ENCODE measurements around the gene LCE7A. TPM values are rescaled to one million over a fixed set of nuclear protein-coding genes. Genes with fewer than 3 reads are reported as not detected.

The LCE7A gene
- total and polyA plus RNA-seq, 10 of the 15 experiments (the other 5 are each of a cell fraction or from before 2014, with no cell fraction given), result not detected

- no peak for TF ChIP-seq TCF12 (IDR thresholded peaks at IDR 0.05; ENCODE audit: low read depth, low read length)
- no peak for TF ChIP-seq ZNF384 (IDR thresholded peaks at IDR 0.05; ENCODE audit: borderline replicate concordance, low read depth, low read length)
- TF ChIP-seq ZBED1 (IDR thresholded peaks at IDR 0.05; ENCODE audit: borderline replicate concordance), result no peak
- no peak for TF ChIP-seq HSF1 (IDR thresholded peaks at IDR 0.05; ENCODE audit: low read depth, low read length)
Measured at GRCh38 chr1:152858062-152858461, 1.7 kb upstream of the LCE7A start (continued).

GRCh38 chr1:152860129-152860528, 333 bp downstream of the LCE7A start:
- Histone ChIP-seq H3K4me1 (ENCODE audit: control insufficient read depth, insufficient read depth, low read length) (no peaks in the 10 kb centered on the region), H3K9me3 (replicated peaks; ENCODE audit: control insufficient read depth, insufficient read depth, low read length) (no peaks in the 10 kb centered on the region), H3K4me3 (no peak overlapping the region), H3K4me2 (ENCODE audit: control insufficient read depth, insufficient read depth) (no peak overlapping the region), H3K36me3 (ENCODE audit: control insufficient read depth in 2 of 2, insufficient read depth in 2 of 2, low read length in 1 of 2) (no peaks in the 10 kb centered on the region), H3K27me3 (replicated peaks in 1 of 2; ENCODE audit: control insufficient read depth in 2 of 2, insufficient read depth in 2 of 2, low read length in 1 of 2) (no peaks in the 10 kb centered on the region; a peak in 1 of 4 replicates), H3K9ac (ENCODE audit: control insufficient read depth, insufficient read depth, low read length) (no peak overlapping the region), H4K20me1 (ENCODE audit: control insufficient read depth, insufficient read depth) (no peaks in the 10 kb centered on the region), H3K27ac (ENCODE audit: control insufficient read depth, insufficient read depth) (no peak overlapping the region), H3K79me2 (ENCODE audit: control insufficient read depth, insufficient read depth, low read length) (no peaks in the 10 kb centered on the region), H2AFZ (ENCODE audit: control insufficient read depth, low read depth, low read length) (no peak overlapping the region)
- SMC1A ChIA-PET (ENCODE audit: uncharacterized antibody, unreplicated experiment), result interaction anchor here (0.6 to 1.5 kb wide), 2 partner anchors 10 to 467 kb away, joined by 3 to 4 read pairs; no protein-coding TSS in a partner anchor
- intact Hi-C loops (cut with micrococcal nuclease; ENCODE audit: unreplicated experiment) (no loop called here), in situ Hi-C loops (cut with MboI) (no loop called here)
- FAIRE-seq (no peak), ATAC-seq (no peak), DNase-seq (ENCODE audit: low read depth, low spot score) (no peak)
- CTCF ChIA-PET, result interaction anchor here (1.6 kb wide), 1 partner anchor 9 kb away, joined by 3 read pairs; no protein-coding TSS in a partner anchor
- 10% methylated on average over 3 of the region's 3 CpGs for WGBS (ENCODE audit: insufficient coverage, insufficient replicate concordance, low lambda C conversion rate, missing lambda C conversion rate)
- TF ChIP-seq BCL11A (IDR thresholded peaks at IDR 0.05; ENCODE audit: low read depth, low read length), result no peak
- TF ChIP-seq STAT1 (conservative IDR thresholded peaks at IDR 0.05), result no peak
- TF ChIP-seq ASH2L (IDR thresholded peaks at IDR 0.05; ENCODE audit: borderline replicate concordance, low read depth), result no peak
- no peak for TF ChIP-seq ZNF217 (IDR thresholded peaks at IDR 0.05)
- no peak for TF ChIP-seq POLR2A (IDR thresholded peaks at IDR 0.05; ENCODE audit: low read depth, low read length)
- no peak for TF ChIP-seq USF2 (IDR thresholded peaks at IDR 0.05; ENCODE audit: borderline replicate concordance, low read depth, low read length)
- no peak for TF ChIP-seq ZNF384 (IDR thresholded peaks at IDR 0.05; ENCODE audit: borderline replicate concordance, low read depth, low read length)
- TF ChIP-seq CEBPB (IDR thresholded peaks at IDR 0.05; ENCODE audit: borderline replicate concordance in 1 of 2, low read depth in 2 of 2, low read length in 2 of 2), result no peak
- TF ChIP-seq POU2F2 (IDR thresholded peaks at IDR 0.05; ENCODE audit: borderline replicate concordance, low read depth, low read length), result no peak
- no peak for TF ChIP-seq KDM1A (IDR thresholded peaks at IDR 0.05; ENCODE audit: borderline replicate concordance)
- no peak for TF ChIP-seq BHLHE40 (IDR thresholded peaks at IDR 0.05; ENCODE audit: borderline replicate concordance in 1 of 2, low read depth in 2 of 2, low read length in 1 of 2)
- no peak for TF ChIP-seq SREBF1 (IDR thresholded peaks at IDR 0.05; ENCODE audit: low read length)
- TF ChIP-seq BRCA1 (IDR thresholded peaks at IDR 0.05; ENCODE audit: low read depth, low read length), result no peak
- TF ChIP-seq SMAD5 (IDR thresholded peaks at IDR 0.05; ENCODE audit: low read depth), result no peak
- POLR2A ChIA-PET, result no interaction called here
- no TSS peak for BruUV-seq (replicated peaks)
- RAD21 ChIA-PET (ENCODE audit: unreplicated experiment), result no interaction called here
